GM18861 (cell line): ENCODE data around the gene IQGAP2.

ENCODE experiments used
- ATAC-seq: cut with Tn5 transposase; IDR thresholded peaks from one replicate; pipeline ENCODE4 v1.9.1; 2021; ENCODE audit not compliant: unreplicated experiment

IQGAP2 gene

GRCh38 chr5:76449606-76450005 lies 46.5 kb downstream of the IQGAP2 start:
- ATAC-seq = no peak

- ATAC-seq = no peak
Observed at GRCh38 chr5:76450054-76450453, 47.0 kb downstream of the IQGAP2 start.

DNA sequence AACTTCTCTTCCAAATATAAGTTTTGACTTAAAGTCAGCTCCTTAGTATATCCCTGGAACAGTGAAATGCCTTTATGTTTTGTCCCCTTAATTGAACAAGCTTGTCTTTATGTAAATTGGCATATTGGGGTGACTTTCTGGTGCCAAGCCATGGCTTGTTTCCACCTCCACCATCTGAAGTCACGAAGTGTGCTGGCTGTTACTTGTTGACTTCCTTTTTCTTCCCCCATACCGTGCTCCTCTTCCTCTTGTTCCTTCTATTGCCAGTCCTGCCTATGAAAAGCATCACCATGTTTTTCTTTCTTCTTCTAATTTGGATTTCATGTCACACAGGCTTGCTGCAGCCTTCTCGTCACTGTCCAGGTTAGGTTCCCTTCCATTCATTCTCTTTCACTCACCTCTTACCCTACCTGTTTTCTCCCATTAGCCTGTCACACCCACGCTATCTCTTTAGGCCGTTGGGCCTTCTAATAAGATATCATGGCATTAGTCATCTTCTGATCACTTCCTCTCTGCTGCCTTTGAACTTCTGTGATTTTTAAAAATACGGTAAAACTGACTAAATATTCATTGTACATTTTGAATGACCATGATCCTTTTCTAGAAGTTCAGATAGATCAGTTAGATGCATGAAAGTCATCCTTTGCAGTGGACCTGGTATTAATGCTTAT lies 48.1 kb downstream of the IQGAP2 start:
- no peak for ATAC-seq

GRCh38 chr5:76455531-76456133 lies 52.5 kb downstream of the IQGAP2 start:
- ATAC-seq = no peak

DNA sequence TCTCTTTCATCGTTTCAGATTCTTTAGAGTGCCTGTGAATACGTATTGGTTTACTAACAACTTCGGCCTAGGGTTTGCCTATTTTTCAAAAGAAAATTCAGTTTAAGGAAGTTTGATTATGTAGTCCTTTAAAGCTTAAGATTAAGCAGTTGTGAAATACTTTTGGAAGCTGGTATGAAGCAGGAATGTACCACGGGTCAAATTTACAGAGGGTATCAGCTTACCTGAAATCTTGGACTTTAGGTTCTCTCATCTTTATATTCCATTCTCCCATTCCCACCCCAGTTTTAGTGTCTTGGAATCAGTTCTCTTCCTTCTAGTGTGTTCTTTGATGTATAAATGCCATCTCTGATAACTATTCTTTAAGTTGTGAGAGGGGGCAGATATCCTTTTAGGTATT lies 53.2 kb downstream of the IQGAP2 start:
- ATAC-seq = no peak

GRCh38 chr5:76457674-76458485 lies 54.8 kb downstream of the IQGAP2 start:
- no peak for ATAC-seq

GRCh38 chr5:76458486-76458830 lies 55.4 kb downstream of the IQGAP2 start:
- ATAC-seq = no peak

DNA sequence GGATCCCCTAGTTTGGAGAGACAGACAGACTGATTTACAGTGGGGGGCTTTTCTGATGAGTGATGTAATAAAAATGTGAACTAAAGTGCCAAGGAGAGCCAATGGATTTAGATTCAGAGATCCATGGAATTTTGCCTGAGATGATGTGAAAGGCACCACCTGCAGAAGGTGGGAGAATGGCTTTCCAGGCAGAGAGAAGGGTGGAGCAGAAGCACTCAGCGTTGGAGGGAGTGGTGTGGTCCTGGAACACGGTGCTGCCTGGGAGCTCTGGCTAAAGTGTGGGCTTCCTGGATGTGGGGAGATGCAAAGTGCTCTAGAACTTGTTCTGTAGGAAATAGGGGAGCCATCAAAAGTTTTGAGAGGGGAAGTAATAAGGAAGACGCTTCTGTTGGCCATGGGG lies 57.0 kb downstream of the IQGAP2 start:
- no peak for ATAC-seq

DNA sequence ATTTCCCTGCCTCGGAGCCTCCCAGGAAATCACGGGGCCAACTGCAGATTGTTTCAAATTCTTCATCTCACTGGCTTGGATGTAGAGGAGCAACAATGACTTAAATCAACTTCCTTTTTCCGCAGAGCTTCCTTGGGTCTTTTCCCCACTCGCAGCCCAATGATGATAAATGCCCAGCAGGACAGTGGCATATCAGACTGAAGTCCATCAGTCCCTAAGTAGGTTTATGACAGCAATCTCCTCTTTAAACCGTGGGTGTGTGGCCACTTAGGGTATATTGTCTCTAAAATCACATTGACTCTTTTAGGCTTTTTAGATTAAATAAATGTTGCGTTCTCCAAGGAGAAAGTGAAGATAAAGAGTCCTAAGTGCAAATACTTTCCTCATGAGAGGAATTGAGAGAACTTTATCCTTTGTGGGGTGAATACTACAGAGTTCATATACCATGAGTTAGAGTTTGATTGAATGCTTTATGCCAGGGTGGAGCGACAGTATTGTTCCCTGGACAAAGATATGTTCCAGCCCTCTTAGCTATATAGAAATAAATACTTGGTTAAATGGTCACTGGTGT lies 59.1 kb downstream of the IQGAP2 start:
- no peak for ATAC-seq

GRCh38 chr5:76467216-76467615 lies 64.1 kb downstream of the IQGAP2 start:
- no peak for ATAC-seq

DNA sequence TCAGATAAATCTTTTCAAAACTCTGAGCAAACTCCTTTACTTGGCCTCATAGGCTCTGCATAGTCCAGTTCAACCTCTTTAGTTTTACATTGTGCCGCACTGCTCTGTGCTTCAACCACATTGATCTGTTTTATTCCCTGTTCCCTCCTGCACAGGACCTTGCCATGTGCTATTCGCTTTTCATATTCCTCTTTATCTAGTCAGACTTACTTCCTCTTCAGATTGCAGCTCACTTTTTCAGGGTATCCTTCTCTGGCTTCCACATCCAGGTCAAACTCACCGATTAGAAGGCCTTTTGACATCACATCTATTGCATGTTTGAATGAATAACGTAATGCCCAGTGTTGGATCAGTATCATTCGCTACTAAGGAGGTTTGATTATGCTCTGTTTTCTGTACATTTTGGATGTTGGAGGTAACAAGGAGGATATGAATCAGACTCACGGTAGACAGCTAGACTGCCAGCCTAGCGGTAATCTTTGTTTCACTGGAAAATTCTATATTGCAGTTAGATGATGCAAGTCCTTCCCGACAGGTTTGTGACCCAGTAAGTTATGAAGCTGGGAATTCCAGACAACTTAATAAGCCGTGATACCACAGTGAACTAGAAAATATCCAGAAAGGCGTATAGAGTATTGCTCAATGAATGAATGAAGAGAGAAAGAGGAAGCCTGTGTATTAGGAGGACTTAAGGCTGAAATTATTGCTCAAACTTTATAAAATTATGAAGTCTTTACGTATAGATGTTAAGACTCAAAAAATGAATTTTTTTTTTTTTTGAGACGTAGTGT lies 65.7 kb downstream of the IQGAP2 start:
- ATAC-seq = no peak

- ATAC-seq = no peak
Observed at GRCh38 chr5:76469656-76470290, 66.7 kb downstream of the IQGAP2 start.

DNA sequence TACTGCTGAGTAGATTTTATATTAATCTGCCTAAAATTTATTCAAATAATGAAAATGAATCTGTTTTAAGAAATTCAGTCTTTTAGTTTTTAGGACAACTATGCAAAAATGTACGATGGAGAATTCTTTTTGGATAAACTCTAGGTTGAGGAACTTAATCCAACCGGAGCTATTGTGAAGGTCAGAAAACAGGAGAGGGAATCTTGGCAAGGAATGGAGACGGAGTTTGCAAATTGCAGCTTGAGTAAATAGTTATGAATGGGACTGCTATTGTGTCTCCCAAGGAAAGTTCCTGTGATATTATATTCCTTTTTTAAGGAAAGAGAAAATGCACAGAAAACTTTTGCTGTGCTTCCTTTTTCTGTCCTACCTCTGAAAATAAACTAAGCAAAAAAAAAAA lies 67.9 kb downstream of the IQGAP2 start:
- ATAC-seq = no peak

DNA sequence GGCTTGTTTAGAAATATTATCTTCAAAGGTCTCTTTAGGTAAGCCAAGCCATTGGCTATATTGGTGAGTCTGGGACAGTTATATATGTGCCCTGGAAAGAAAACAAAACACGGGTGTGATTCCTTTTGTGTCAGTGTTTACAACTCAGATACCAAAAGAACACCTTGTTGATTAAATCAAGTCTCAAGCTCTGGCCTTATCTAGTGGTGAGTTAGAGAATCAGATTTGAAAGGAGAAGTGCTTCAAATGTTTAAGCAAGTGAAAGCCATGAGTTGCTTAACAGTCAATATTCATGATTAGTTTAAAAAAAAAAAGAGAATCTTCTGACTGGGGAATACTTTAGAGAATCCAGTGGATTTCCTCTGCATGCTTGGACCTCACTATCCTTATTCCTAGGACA lies 68.3 kb downstream of the IQGAP2 start:
- ATAC-seq = no peak

DNA sequence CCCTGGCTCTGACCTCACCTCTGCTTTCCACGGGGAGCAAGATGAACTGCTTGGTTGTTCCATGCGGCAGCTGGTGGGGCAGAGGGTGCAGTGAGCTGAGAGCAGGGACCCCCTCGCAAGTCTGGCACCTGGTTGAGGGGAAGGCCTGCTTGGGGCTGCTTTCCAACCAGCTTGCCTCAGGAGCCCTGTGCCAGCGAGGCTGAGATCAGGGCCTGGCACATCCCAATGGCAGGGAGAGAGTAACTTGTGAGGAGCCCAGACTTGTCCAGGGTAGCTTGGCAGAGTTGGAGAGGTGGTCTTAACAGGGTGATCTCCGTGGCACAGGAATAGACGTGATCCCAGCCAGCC lies 68.9 kb downstream of the IQGAP2 start:
- ATAC-seq = no peak

DNA sequence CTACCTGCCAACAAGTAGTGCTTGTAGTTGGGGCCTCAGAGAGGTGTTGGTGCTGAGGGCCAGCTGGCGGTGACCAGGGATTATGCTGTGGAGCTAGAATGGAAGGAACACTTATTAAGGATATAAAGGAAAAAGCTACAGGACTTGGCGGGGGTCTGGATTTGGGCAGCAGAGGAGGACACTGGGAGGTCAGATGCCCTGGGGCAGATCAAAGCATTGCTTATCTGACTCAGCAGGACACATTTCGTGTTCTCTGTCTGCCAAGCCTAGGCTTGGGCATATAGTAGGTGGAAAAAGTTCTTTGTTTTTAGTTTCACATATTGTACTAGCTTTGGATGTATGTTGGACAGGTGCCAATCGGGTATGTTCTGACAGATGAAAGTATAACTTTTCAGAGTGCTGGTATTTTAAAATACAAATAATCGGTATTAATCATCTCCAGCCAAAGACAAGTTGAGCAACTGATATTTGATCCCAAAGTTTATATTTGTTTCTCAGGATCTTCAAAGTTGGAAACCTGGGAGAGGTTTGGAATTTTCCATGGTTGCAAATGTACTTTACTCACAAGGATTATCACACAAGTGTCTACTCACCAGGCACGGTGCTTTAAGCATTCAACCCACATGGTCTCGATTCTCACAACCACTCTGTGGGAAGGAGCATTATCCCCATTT lies 69.4 kb downstream of the IQGAP2 start:
- ATAC-seq = no peak

- no peak for ATAC-seq
Observed at GRCh38 chr5:76473009-76473336, 69.9 kb downstream of the IQGAP2 start.

GRCh38 chr5:76473661-76474060 lies 70.6 kb downstream of the IQGAP2 start:
- ATAC-seq = no peak

DNA sequence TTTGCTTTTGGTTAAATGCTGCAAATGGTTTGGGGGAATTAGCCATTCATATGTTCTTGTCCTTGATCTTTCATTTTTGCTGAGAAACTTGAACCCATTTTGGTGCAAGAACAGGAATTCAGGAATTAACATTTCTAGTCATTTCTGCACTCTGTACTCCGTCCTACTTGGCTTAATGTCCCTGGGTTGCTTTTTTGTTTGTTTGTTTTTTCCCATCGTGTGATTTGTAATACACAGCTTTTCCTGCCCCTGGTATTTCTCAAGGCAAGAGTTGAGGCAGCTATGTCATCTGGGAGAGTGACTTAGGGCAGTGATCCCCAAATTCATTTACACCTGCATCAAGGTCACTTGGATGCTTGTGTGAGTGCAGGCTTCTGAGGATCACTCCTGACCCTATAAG lies 71.3 kb downstream of the IQGAP2 start:
- ATAC-seq = no peak

GRCh38 chr5:76475385-76475784 lies 72.3 kb downstream of the IQGAP2 start:
- no peak for ATAC-seq
